B cell (primary cell): ENCODE data around the gene PLTP. TPM values are rescaled to one million over a fixed set of nuclear protein-coding genes. Genes with fewer than 3 reads are reported as not detected.

Source experiments
- ATAC-seq: fragments of 200-7000 bp; cut with Tn5 transposase; one replicate; pipeline ENCODE4 v1.10.0; 2021; ENCODE audit warnings: low read depth, mild to moderate bottlenecking, moderate number of reproducible peaks, moderate library complexity
- CTCF ChIA-PET: fragments of 350-600 bp; sonication (Branson Sonifier 250); formaldehyde crosslinking; loops from one replicate; lab custom pipeline; 2021; ENCODE audit warnings: antibody characterized with exemption, inconsistent platforms; lab: Charles Lee
- POLR2A ChIA-PET: fragments of 350-600 bp; sonication (Branson Sonifier 250); formaldehyde crosslinking; loops from one replicate; lab custom pipeline; 2021; ENCODE audit warnings: antibody characterized with exemption; lab: Charles Lee
- DNase-seq: peaks from one replicate; pipeline ENCODE4 v3.0.0; 2013
- H2AFZ ChIP-seq: 2 replicates; pipeline ENCODE4 v1.6.1; 2012; ENCODE audit warnings: mild to moderate bottlenecking, low read depth, low read length; ENCODE audit not compliant: insufficient read depth, poor library complexity, severe bottlenecking
- H3K27ac ChIP-seq, 2 donors: 1 replicate in 1 of 2; 2 replicates in 1 of 2; pipeline ENCODE4 v1.5.1; 2012 to 2013; ENCODE audit warnings: low read length in 2 of 2, mild to moderate bottlenecking in 2 of 2, moderate library complexity in 1 of 2
- H3K27me3 ChIP-seq, 4 experiments: fragments of 200-600 bp in 1 of 4; sonication (generic) in 1 of 4; replicated peaks in 1 of 4; 1 replicate in 2 of 4; 2 replicates in 2 of 4; pipeline versions ENCODE4 v1.6.1 to v1.7.0; 2013 to 2016; ENCODE audit warnings: low read length in 3 of 4, mild to moderate bottlenecking in 2 of 4, mixed read lengths in 1 of 4, moderate library complexity in 1 of 4; ENCODE audit not compliant: insufficient read depth in 4 of 4, control insufficient read depth in 3 of 4; ENCODE audit errors: control extremely low read depth in 1 of 4
- H3K36me3 ChIP-seq, 2 experiments: replicated peaks in 1 of 2; 1 replicate in 1 of 2; 2 replicates in 1 of 2; pipeline versions ENCODE4 v1.6.1 to v1.7.1; 2013; ENCODE audit warnings: low read length in 1 of 2; ENCODE audit not compliant: insufficient read depth in 2 of 2, control insufficient read depth in 1 of 2; ENCODE audit errors: control extremely low read depth in 1 of 2, extremely low read depth in 1 of 2
- H3K4me1 ChIP-seq, 2 donors: fragments of 200-600 bp in 1 of 2; sonication (generic) in 1 of 2; 1 replicate in 1 of 2; 2 replicates in 1 of 2; pipeline versions ENCODE4 v1.5.1 to v1.6.1; 2013 to 2017; ENCODE audit warnings: low read length in 2 of 2; ENCODE audit not compliant: control insufficient read depth in 2 of 2, insufficient read depth in 2 of 2
- H3K4me2 ChIP-seq: replicated peaks from 2 replicates; pipeline ENCODE3; 2012; ENCODE audit warnings: mild to moderate bottlenecking, low read depth, low read length; ENCODE audit not compliant: poor library complexity, severe bottlenecking
- H3K4me3 ChIP-seq, 5 experiments: fragments of 200-600 bp in 1 of 5; sonication (generic) in 1 of 5; 1 replicate in 3 of 5; 2 replicates in 2 of 5; pipeline versions ENCODE4 v1.5.1 to v1.7.0; 2011 to 2016; ENCODE audit warnings: low read length in 4 of 5, mild to moderate bottlenecking in 4 of 5, low read depth in 2 of 5, control low read depth in 1 of 5, moderate library complexity in 1 of 5; ENCODE audit not compliant: insufficient read depth in 1 of 5; ENCODE audit errors: control extremely low read depth in 1 of 5, extremely low read depth in 1 of 5
- H3K79me2 ChIP-seq: fragments of 200-600 bp; sonication (generic); one replicate; pipeline ENCODE4 v1.6.0; 2016; ENCODE audit warnings: low read length; ENCODE audit not compliant: control insufficient read depth, insufficient read depth
- H3K9ac ChIP-seq: fragments of 200-600 bp; sonication (generic); 2 replicates; pipeline ENCODE4 v1.6.1; 2017; ENCODE audit warnings: mild to moderate bottlenecking, low read length, moderate library complexity
- H3K9me3 ChIP-seq, 3 donors: one replicate each; pipeline versions ENCODE4 v1.6.1 to v1.7.1; 2013; ENCODE audit warnings: low read length in 2 of 3; ENCODE audit not compliant: control insufficient read depth in 2 of 3, insufficient read depth in 1 of 3; ENCODE audit errors: control extremely low read depth in 1 of 3
- H4K20me1 ChIP-seq: 2 replicates; pipeline ENCODE4 v1.6.0; 2012; ENCODE audit warnings: mild to moderate bottlenecking, low read length; ENCODE audit not compliant: insufficient read depth, control insufficient read depth, poor library complexity, severe bottlenecking
- H3K27ac Mint-ChIP-seq: one replicate; pipeline ENCODE4 v1.8.0; 2021; ENCODE audit warnings: mixed read lengths
- H3K27me3 Mint-ChIP-seq: one replicate; pipeline ENCODE4 v1.8.0; 2021; ENCODE audit warnings: mixed read lengths
- H3K4me1 Mint-ChIP-seq: one replicate; pipeline ENCODE4 v1.8.0; 2021; ENCODE audit warnings: mixed read lengths
- H3K4me3 Mint-ChIP-seq: one replicate; pipeline ENCODE4 v1.8.0; 2021; ENCODE audit warnings: mixed read lengths
- H3K9me3 Mint-ChIP-seq: one replicate; pipeline ENCODE4 v1.8.0; 2022; ENCODE audit warnings: mixed read lengths; ENCODE audit not compliant: insufficient read depth
- CTCF ChIP-seq: fragments of 200-600 bp; IDR thresholded peaks from one replicate; pipeline ENCODE4 v1.8.0; 2022; ENCODE audit warnings: antibody characterized with exemption, mild to moderate bottlenecking
- EZH2 ChIP-seq: IDR thresholded peaks from 2 replicates; pipeline ENCODE4 v1.6.1; 2012; ENCODE audit warnings: borderline replicate concordance, low read depth, mild to moderate bottlenecking, moderate library complexity, low read length; ENCODE audit not compliant: insufficient read depth, poor library complexity, severe bottlenecking
- WGBS: methylation state at CpG from one replicate; pipeline ENCODE4 v1.1.5; 2013; ENCODE audit warnings: missing lambda C conversion rate; ENCODE audit not compliant: insufficient coverage; 5-methylcytosine and 5-hydroxymethylcytosine counted together
- intact Hi-C: fragments of 100-400 bp; cut with micrococcal nuclease; formaldehyde crosslinking; loops from one replicate; pipeline ENCODE4 v1.10.0; 2022
- polyA plus RNA-seq: library from polyadenylated mRNA; depleted of rRNA; stranded (reverse); fragments of >200 nt; gene quantifications from 2 replicates; pipeline ENCODE4 v1.2.3, GENCODE V29; 2012
- total RNA-seq, 2 donors: library from RNA; stranded (reverse); fragments of 120-200 nt in 1 of 2; gene quantifications; 1 replicate in 1 of 2; 2 replicates in 1 of 2; pipeline versions ENCODE4 v1.2.3 to v1.2.4, GENCODE V29; 2013 to 2022

Gene PLTP
- total and polyA plus RNA-seq, 2 donors (not counting 1 experiment from before 2014, with no cell fraction given) = 1.4 to 4.0 TPM

GRCh38 chr20:45853484-45853883 is 58.5 kb downstream of the PLTP start:
- Mint-ChIP-seq H3K27ac (no peak overlapping the region), H3K4me1 (peaks cover 30% of the 10 kb centered on the region), H3K27me3 (no peaks in the 10 kb centered on the region), H3K9me3 (no peaks in the 10 kb centered on the region), H3K4me3 (no peak overlapping the region)
- DNase-seq (no peak), ATAC-seq (no peak)
- Histone ChIP-seq H2AFZ (no peak overlapping the region), H3K4me3 (no peak overlapping the region), H3K36me3 (peaks cover 0 to 40% of the 10 kb centered on the region in 2 experiments), H3K4me1 (peaks cover 17 to 29% of the 10 kb centered on the region in 2 donors), H4K20me1 (no peaks in the 10 kb centered on the region), H3K9me3 (peaks cover 0 to 3% (median 0%) of the 10 kb centered on the region in 3 donors), H3K27ac (no peak overlapping the region), H3K9ac (no peak overlapping the region), H3K27me3 (no peaks in the 10 kb centered on the region), H3K4me2 (no peak overlapping the region), H3K79me2 (peaks cover 61% of the 10 kb centered on the region)
- ChIA-PET CTCF (interaction anchor here (1.8 kb wide), 1 partner anchor 55 kb away, joined by 3 read pairs; no protein-coding TSS in a partner anchor), POLR2A (no interaction called here)
- intact Hi-C loops = no loop called here
- TF ChIP-seq CTCF (no peak), EZH2 (no peak)
- no CpG with 5 or more reads among the region's 2 CpGs for WGBS

DNA sequence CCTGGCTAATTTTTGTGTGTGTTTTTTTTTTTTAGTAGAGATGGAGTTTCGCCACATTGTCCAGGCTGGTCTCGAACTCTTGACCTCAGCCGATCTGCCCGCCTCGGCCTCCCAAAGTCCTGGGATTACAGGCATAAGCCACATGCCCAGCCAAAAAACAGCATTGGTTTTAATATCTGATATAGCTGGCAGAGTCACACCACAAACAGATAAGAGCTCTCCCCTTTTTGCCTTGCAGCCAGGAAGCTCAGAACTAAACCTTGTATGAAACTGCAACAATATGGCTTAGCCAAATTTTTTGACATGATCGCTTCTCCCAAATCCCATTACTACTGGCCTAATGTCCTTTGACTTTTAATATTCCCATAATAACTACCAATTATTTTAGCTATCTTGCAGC is 59.6 kb downstream of the PLTP start:
- WGBS = 100% methylated on average over 4 of the region's 6 CpGs
- Histone ChIP-seq H3K79me2 (peaks cover 52% of the 10 kb centered on the region), H3K36me3 (peaks cover 0 to 47% of the 10 kb centered on the region in 2 experiments), H3K4me1 (peaks cover 11 to 19% of the 10 kb centered on the region in 2 donors), H3K27me3 (no peaks in the 10 kb centered on the region), H3K27ac (no peak overlapping the region), H3K4me2 (no peak overlapping the region), H3K9ac (no peak overlapping the region), H3K9me3 (no peaks in the 10 kb centered on the region), H4K20me1 (no peaks in the 10 kb centered on the region), H3K4me3 (no peak overlapping the region), H2AFZ (no peak overlapping the region)
- Mint-ChIP-seq H3K4me3 (no peak overlapping the region), H3K27ac (no peak overlapping the region), H3K9me3 (no peaks in the 10 kb centered on the region), H3K4me1 (peaks cover 20% of the 10 kb centered on the region), H3K27me3 (no peaks in the 10 kb centered on the region)
- ChIA-PET CTCF (interaction anchor here (1.8 kb wide), 1 partner anchor 54 kb away, joined by 3 read pairs; no protein-coding TSS in a partner anchor), POLR2A (no interaction called here)
- ATAC-seq = no peak
- no peak for DNase-seq
- no peak for TF ChIP-seq EZH2
- no peak for TF ChIP-seq CTCF
- intact Hi-C loops = no loop called here
